ENCODE data around the gene HDAC9. TPM values are rescaled to one million over a fixed set of nuclear protein-coding genes. Genes with fewer than 3 reads are reported as not detected.

Gene HDAC9
- total RNA-seq, 1 donor from 2014 or later: 27.6 TPM

- Histone ChIP-seq H3K4me3 (ENCODE audit: insufficient read depth, low read depth, low read length) (no peak overlapping the region), H3K36me3 (ENCODE audit: insufficient read depth, low read length) (no peaks in the 10 kb centered on the region), H3K4me1 (ENCODE audit: insufficient read depth, low read length) (peaks cover 10% of the 10 kb centered on the region), H3K4me2 (ENCODE audit: low read length) (peak overlapping the region; percentile 53), H4K20me1 (ENCODE audit: insufficient read depth, low read length) (no peaks in the 10 kb centered on the region), H2AFZ (ENCODE audit: low read depth, low read length) (no peak overlapping the region), H3K79me2 (ENCODE audit: insufficient read depth, low read length) (no peaks in the 10 kb centered on the region), H3K27me3 (ENCODE audit: insufficient read depth, low read length) (no peaks in the 10 kb centered on the region), H3K9ac (ENCODE audit: low read length) (peak overlapping the region; percentile 13), H3K9me3 (ENCODE audit: insufficient read depth, low read depth, low read length) (no peaks in the 10 kb centered on the region), H3K27ac (ENCODE audit: low read depth, low read length) (peak overlapping the region; percentile 41)
- H3K4me1 Mint-ChIP-seq (ENCODE audit: low read depth, unreplicated experiment): peaks cover 15% of the 10 kb centered on the region
- DNase-seq (ENCODE audit: low read depth) (peak; percentile 95), FAIRE-seq (peak; percentile 76)
- H3K36me3 Mint-ChIP-seq (ENCODE audit: low read depth, unreplicated experiment): no peaks in the 10 kb centered on the region
- peak overlapping the region; percentile 67 for H3K27ac Mint-ChIP-seq (ENCODE audit: unreplicated experiment)
- no peaks in the 10 kb centered on the region for H3K27me3 Mint-ChIP-seq (ENCODE audit: low read depth, unreplicated experiment)
- TF ChIP-seq EZH2 (IDR thresholded peaks at IDR 0.05; ENCODE audit: insufficient read depth, low read length) (no peak), CTCF (IDR thresholded peaks at IDR 0.05; ENCODE audit: insufficient read depth, low read depth, low read length) (no peak)
- no peak overlapping the region for H3K4me3 Mint-ChIP-seq (ENCODE audit: unreplicated experiment)
- H3K9me3 Mint-ChIP-seq (ENCODE audit: unreplicated experiment): no peaks in the 10 kb centered on the region
Observed at GRCh38 chr7:18798088-18798906, 302.7 kb downstream of the HDAC9 start.

DNA sequence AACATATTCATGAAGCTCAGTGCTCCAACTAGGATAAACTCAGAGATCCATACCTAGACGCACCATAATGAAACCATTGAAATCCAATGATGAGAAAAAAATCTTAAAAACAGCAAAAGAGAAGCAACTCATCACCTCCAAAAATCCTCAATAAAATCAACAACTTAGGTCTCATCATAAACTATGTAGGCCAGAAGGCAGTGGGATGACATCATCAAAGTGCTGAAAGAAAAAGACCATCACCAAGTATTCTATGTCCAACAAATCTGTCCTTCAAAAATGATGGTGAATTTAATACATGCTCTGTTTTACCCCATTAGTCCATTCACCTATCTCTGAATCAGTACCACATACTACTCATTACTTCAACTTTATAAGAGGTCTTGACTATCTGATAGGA, 304.4 kb downstream of the HDAC9 start:
- Histone ChIP-seq H3K4me3 (ENCODE audit: insufficient read depth, low read depth, low read length) (no peak overlapping the region), H4K20me1 (ENCODE audit: insufficient read depth, low read length) (no peaks in the 10 kb centered on the region), H3K27ac (ENCODE audit: low read depth, low read length) (no peak overlapping the region), H3K9ac (ENCODE audit: low read length) (no peak overlapping the region), H3K4me1 (ENCODE audit: insufficient read depth, low read length) (peaks cover 10% of the 10 kb centered on the region), H3K36me3 (ENCODE audit: insufficient read depth, low read length) (no peaks in the 10 kb centered on the region), H3K9me3 (ENCODE audit: insufficient read depth, low read depth, low read length) (no peaks in the 10 kb centered on the region), H3K79me2 (ENCODE audit: insufficient read depth, low read length) (no peaks in the 10 kb centered on the region), H3K27me3 (ENCODE audit: insufficient read depth, low read length) (no peaks in the 10 kb centered on the region), H3K4me2 (ENCODE audit: low read length) (no peak overlapping the region), H2AFZ (ENCODE audit: low read depth, low read length) (no peak overlapping the region)
- FAIRE-seq (no peak), DNase-seq (ENCODE audit: low read depth) (no peak)
- Mint-ChIP-seq H3K9me3 (ENCODE audit: unreplicated experiment) (no peaks in the 10 kb centered on the region), H3K4me3 (ENCODE audit: unreplicated experiment) (no peak overlapping the region), H3K36me3 (ENCODE audit: low read depth, unreplicated experiment) (no peaks in the 10 kb centered on the region), H3K27me3 (ENCODE audit: low read depth, unreplicated experiment) (no peaks in the 10 kb centered on the region), H3K27ac (ENCODE audit: unreplicated experiment) (no peak overlapping the region), H3K4me1 (ENCODE audit: low read depth, unreplicated experiment) (peaks cover 13% of the 10 kb centered on the region)
- TF ChIP-seq CTCF (IDR thresholded peaks at IDR 0.05; ENCODE audit: insufficient read depth, low read depth, low read length) (no peak), EZH2 (IDR thresholded peaks at IDR 0.05; ENCODE audit: insufficient read depth, low read length) (no peak)

DNA sequence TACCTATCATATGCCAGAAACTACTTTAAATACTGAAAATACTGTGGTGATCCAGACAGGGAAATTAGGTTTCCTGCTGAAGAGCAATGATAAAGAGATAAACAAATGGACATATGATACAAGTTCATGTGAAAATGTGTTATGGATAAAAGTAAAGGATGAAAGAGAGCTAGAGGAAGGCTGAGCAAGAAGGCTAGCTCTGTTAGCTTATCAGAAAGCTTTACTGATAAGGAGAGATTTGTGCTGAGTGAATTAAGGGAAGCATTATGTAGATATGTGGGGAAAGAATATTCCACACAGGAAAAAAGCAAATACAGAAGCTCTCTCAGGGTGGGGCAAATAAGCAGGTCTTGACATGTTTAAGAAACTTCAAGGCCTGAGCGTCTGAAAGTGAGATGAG, 308.4 kb downstream of the HDAC9 start:
- H3K9me3 Mint-ChIP-seq (ENCODE audit: unreplicated experiment): no peaks in the 10 kb centered on the region
- no peak overlapping the region for H3K27ac Mint-ChIP-seq (ENCODE audit: unreplicated experiment)
- no peak for TF ChIP-seq CTCF (IDR thresholded peaks at IDR 0.05; ENCODE audit: insufficient read depth, low read depth, low read length)
- no peak for TF ChIP-seq EZH2 (IDR thresholded peaks at IDR 0.05; ENCODE audit: insufficient read depth, low read length)
- FAIRE-seq (no peak), DNase-seq (ENCODE audit: low read depth) (no peak)
- no peak overlapping the region for H3K9ac ChIP-seq (ENCODE audit: low read length)
- no peaks in the 10 kb centered on the region for H3K27me3 Mint-ChIP-seq (ENCODE audit: low read depth, unreplicated experiment)
- no peak overlapping the region for H2AFZ ChIP-seq (ENCODE audit: low read depth, low read length)
- H4K20me1 ChIP-seq (ENCODE audit: insufficient read depth, low read length): no peaks in the 10 kb centered on the region
- H3K4me3 ChIP-seq (ENCODE audit: insufficient read depth, low read depth, low read length): no peak overlapping the region
- no peak overlapping the region for H3K27ac ChIP-seq (ENCODE audit: low read depth, low read length)
- peaks cover 3% of the 10 kb centered on the region for H3K4me1 Mint-ChIP-seq (ENCODE audit: low read depth, unreplicated experiment)
- peaks cover 1% of the 10 kb centered on the region for H3K4me1 ChIP-seq (ENCODE audit: insufficient read depth, low read length)
- H3K9me3 ChIP-seq (ENCODE audit: insufficient read depth, low read depth, low read length): no peaks in the 10 kb centered on the region
- H3K79me2 ChIP-seq (ENCODE audit: insufficient read depth, low read length): no peaks in the 10 kb centered on the region
- no peaks in the 10 kb centered on the region for H3K27me3 ChIP-seq (ENCODE audit: insufficient read depth, low read length)
- H3K36me3 Mint-ChIP-seq (ENCODE audit: low read depth, unreplicated experiment): no peaks in the 10 kb centered on the region
- no peak overlapping the region for H3K4me2 ChIP-seq (ENCODE audit: low read length)
- no peak overlapping the region for H3K4me3 Mint-ChIP-seq (ENCODE audit: unreplicated experiment)
- H3K36me3 ChIP-seq (ENCODE audit: insufficient read depth, low read length): no peaks in the 10 kb centered on the region

Measured in astrocyte (in vitro differentiated cells and primary cell).